COLO668 (cell line): ENCODE measurements around the gene ZNF385A.

Experiments used
- DNase-seq: peaks from one replicate; lab custom pipeline; 2025; ENCODE audit not compliant: unreplicated experiment; lab: John Stamatoyannopoulos, UW

ZNF385A gene

GRCh38 chr12:54416687-54417603 lies 32.4 kb upstream of the ZNF385A start:
- DNase-seq, result no peak

GRCh38 chr12:54415221-54415929 lies 30.8 kb upstream of the ZNF385A start:
- no peak for DNase-seq

GRCh38 chr12:54413284-54414190 lies 29.0 kb upstream of the ZNF385A start:
- no peak for DNase-seq

GRCh38 chr12:54412786-54413185 lies 28.3 kb upstream of the ZNF385A start:
- no peak for DNase-seq

GRCh38 chr12:54412348-54412747 lies 27.8 kb upstream of the ZNF385A start:
- no peak for DNase-seq

- DNase-seq, result no peak
These were observed 27.1 kb upstream of the ZNF385A start for GRCh38 chr12:54411391-54412241.

- DNase-seq, result no peak
These were observed 24.7 kb upstream of the ZNF385A start for GRCh38 chr12:54409267-54409666.

- no peak for DNase-seq
These were observed 22.8 kb upstream of the ZNF385A start for GRCh38 chr12:54407183-54407905.

- no peak for DNase-seq
These were observed 21.0 kb upstream of the ZNF385A start for GRCh38 chr12:54405573-54405972.

GRCh38 chr12:54405106-54405505 lies 20.6 kb upstream of the ZNF385A start:
- no peak for DNase-seq

- DNase-seq, result peak; percentile 23
These were observed 19.8 kb upstream of the ZNF385A start for GRCh38 chr12:54404061-54405004.

- DNase-seq, result no peak
These were observed 16.6 kb upstream of the ZNF385A start for GRCh38 chr12:54401119-54401518.

- peak; percentile 34 for DNase-seq
These were observed 14.7 kb upstream of the ZNF385A start for GRCh38 chr12:54398995-54399793.

- DNase-seq, result no peak
These were observed 13.7 kb upstream of the ZNF385A start for GRCh38 chr12:54398218-54398617.

- no peak for DNase-seq
These were observed 12.6 kb upstream of the ZNF385A start for GRCh38 chr12:54397157-54397556.

- DNase-seq, result no peak
These were observed 11.0 kb upstream of the ZNF385A start for GRCh38 chr12:54395545-54395944.

GRCh38 chr12:54394986-54395385 lies 10.5 kb upstream of the ZNF385A start:
- no peak for DNase-seq

- DNase-seq, result peak; percentile 15
These were observed 9.8 kb upstream of the ZNF385A start for GRCh38 chr12:54394281-54394719.
